PC-9 (cell line): ENCODE data around the gene SP2. TPM values are rescaled to one million over a fixed set of nuclear protein-coding genes. Genes with fewer than 3 reads are reported as not detected.
A peak's percentile ranks its signal among the peaks of the same experiment; 100 is the strongest.

Experiments
- BruUV-seq: library from RNA; stranded (reverse); fragments of 400-500 nt; replicated peaks from 2 replicates; lab custom pipeline; 2021; lab: Mats Ljungman, UMichigan
- CTCF ChIA-PET: fragments of 300-600 bp; sonication (Branson Sonifier 250); formaldehyde crosslinking; loops from one replicate; lab custom pipeline; 2022; ENCODE audit warnings: antibody characterized with exemption; lab: Charles Lee
- POLR2A ChIA-PET: fragments of 300-600 bp; sonication (Branson Sonifier 250); formaldehyde crosslinking; loops from one replicate; lab custom pipeline; 2022; ENCODE audit warnings: antibody characterized with exemption; ENCODE audit not compliant: unreplicated experiment; lab: Charles Lee
- DNase-seq, 2 experiments: peaks; one replicate each; pipeline versions ENCODE4 v3.0.0 to v3.0.0-alpha.2; 2015 to 2022; ENCODE audit warnings: mixed read lengths in 1 of 2
- H2AFZ ChIP-seq: fragments of 200-600 bp; sonication (generic); 2 replicates; pipeline ENCODE4 v1.8.1; 2017; ENCODE audit warnings: antibody characterized with exemption
- H3F3A ChIP-seq: fragments of 200-600 bp; sonication (generic); 2 replicates; pipeline ENCODE4 v1.8.1; 2017; ENCODE audit warnings: antibody characterized with exemption, mild to moderate bottlenecking, low read depth; ENCODE audit not compliant: insufficient read depth
- H3K27ac ChIP-seq: fragments of 200-600 bp; sonication (generic); 2 replicates; pipeline ENCODE4 v1.6.1; 2016; ENCODE audit warnings: mixed run types
- H3K27me3 ChIP-seq: fragments of 200-600 bp; sonication (generic); 2 replicates; pipeline ENCODE4 v1.6.1; 2016; ENCODE audit warnings: low read depth, mixed run types; ENCODE audit not compliant: insufficient read depth
- H3K36me3 ChIP-seq: fragments of 200-600 bp; sonication (generic); 2 replicates; pipeline ENCODE4 v1.6.1; 2016; ENCODE audit warnings: low read depth, mixed run types
- H3K4me1 ChIP-seq: fragments of 200-600 bp; sonication (generic); replicated peaks from 2 replicates; pipeline ENCODE4 v1.6.1; 2016; ENCODE audit warnings: mixed run types; ENCODE audit not compliant: insufficient read depth
- H3K4me2 ChIP-seq: fragments of 200-600 bp; sonication (generic); 2 replicates; pipeline ENCODE4 v1.6.1; 2017; ENCODE audit warnings: mixed run types
- H3K4me3 ChIP-seq: fragments of 200-600 bp; sonication (generic); 2 replicates; pipeline ENCODE4 v1.6.1; 2016; ENCODE audit warnings: mixed run types
- H3K79me2 ChIP-seq: fragments of 200-600 bp; sonication (generic); 2 replicates; pipeline ENCODE4 v1.6.1; 2017; ENCODE audit warnings: low read depth, mixed run types
- H3K9me2 ChIP-seq: fragments of 200-600 bp; sonication (generic); 2 replicates; pipeline ENCODE4 v1.8.1; 2017; ENCODE audit warnings: mild to moderate bottlenecking; ENCODE audit not compliant: insufficient read depth
- H3K9me3 ChIP-seq: fragments of 200-600 bp; sonication (generic); 2 replicates; pipeline ENCODE4 v1.8.1; 2016; ENCODE audit warnings: low read depth; ENCODE audit not compliant: insufficient read depth
- H4K20me1 ChIP-seq: fragments of 200-600 bp; sonication (generic); 2 replicates; pipeline ENCODE4 v1.8.1; 2017; ENCODE audit not compliant: insufficient read depth
- CTCF ChIP-seq: fragments of 200-600 bp; sonication (generic); conservative IDR thresholded peaks from 2 replicates; pipeline ENCODE4 v1.6.1; 2017; ENCODE audit warnings: mixed run types, antibody characterized with exemption, mild to moderate bottlenecking, moderate library complexity
- EZH2 ChIP-seq: fragments of 200-600 bp; sonication (generic); IDR thresholded peaks from 2 replicates; pipeline ENCODE4 v1.8.0; 2017; ENCODE audit warnings: antibody characterized with exemption, low read depth
- intact Hi-C: fragments of 100-400 bp; cut with micrococcal nuclease; formaldehyde crosslinking; loops from one replicate; pipeline ENCODE4 v1.10.0; 2022; ENCODE audit not compliant: unreplicated experiment
- total RNA-seq: library from RNA; stranded (reverse); gene quantifications from 2 replicates; pipeline ENCODE4 v1.2.3, GENCODE V29; 2021

SP2 gene
- total RNA-seq, 1 experiment from 2014 or later, result 18.0 TPM

- no peaks in the 10 kb centered on the region for H4K20me1 ChIP-seq
- H3K4me3 ChIP-seq, result no peak overlapping the region
- no peaks in the 10 kb centered on the region for H3K9me3 ChIP-seq
- ChIA-PET CTCF (interaction anchor here (0.6 to 1.7 kb wide), 4 partner anchors 45 to 115 kb away, joined by 4 to 10 read pairs (median 5); no protein-coding TSS in a partner anchor), POLR2A (interaction anchor here (0.6 kb wide), 1 partner anchor 43 kb away, joined by 6 read pairs; no protein-coding TSS in a partner anchor)
- peaks cover 46% of the 10 kb centered on the region for H3K4me1 ChIP-seq
- H2AFZ ChIP-seq, result no peak overlapping the region
- no peaks in the 10 kb centered on the region for H3K9me2 ChIP-seq
- no peak overlapping the region for H3K4me2 ChIP-seq
- TF ChIP-seq CTCF, result no peak
- no peak for TF ChIP-seq EZH2
- DNase-seq, result no peak
- peaks cover 17% of the 10 kb centered on the region for H3K79me2 ChIP-seq
- peaks cover 43% of the 10 kb centered on the region for H3F3A ChIP-seq
- no peaks in the 10 kb centered on the region for H3K27me3 ChIP-seq
- no peaks in the 10 kb centered on the region for H3K36me3 ChIP-seq
- no TSS peak for BruUV-seq
- intact Hi-C loops, result no loop called here
- H3K27ac ChIP-seq, result no peak overlapping the region
Observed at GRCh38 chr17:47891545-47892088, 4.4 kb upstream of the SP2 start.

GRCh38 chr17:47894498-47895346, 1.3 kb upstream of the SP2 start:
- Histone ChIP-seq H4K20me1 (no peaks in the 10 kb centered on the region), H3K36me3 (no peaks in the 10 kb centered on the region; the same call in 1 of the 2 replicates), H3K27ac (peak overlapping the region; percentile 74), H3K4me2 (peak overlapping the region; percentile 82), H3K9me3 (no peaks in the 10 kb centered on the region), H3F3A (peaks cover 30% of the 10 kb centered on the region), H3K79me2 (peaks cover 43% of the 10 kb centered on the region), H3K4me3 (peak overlapping the region; percentile 87), H3K4me1 (peaks cover 33% of the 10 kb centered on the region), H2AFZ (peak overlapping the region; percentile 80), H3K9me2 (no peaks in the 10 kb centered on the region), H3K27me3 (no peaks in the 10 kb centered on the region)
- DNase-seq, result no peak
- intact Hi-C loops, result loop anchor here (1.0 kb wide), 2 partner anchors 124 to 129 kb away; no protein-coding TSS in a partner anchor
- BruUV-seq, result no TSS peak
- POLR2A ChIA-PET, result interaction anchor here (0.5 to 1.1 kb wide), 9 partner anchors 10 to 213 kb away, joined by 3 to 25 read pairs (median 6); partner anchors contain the start of genes CDK5RAP3, PRR15L, SCRN2 and SNX11
- TF ChIP-seq CTCF (no peak), EZH2 (no peak)
- CTCF ChIA-PET, result interaction anchor here (0.6 to 1.7 kb wide), 7 partner anchors 35 to 154 kb away, joined by 3 to 7 read pairs (median 5); partner anchors contain the start of gene CDK5RAP3

GRCh38 chr17:47895347-47895855, 635 bp upstream of the SP2 start:
- H3K9me2 ChIP-seq, result no peaks in the 10 kb centered on the region
- BruUV-seq, result TSS peak; percentile 92
- CTCF ChIA-PET, result interaction anchor here (0.6 to 1.3 kb wide), 6 partner anchors 36 to 154 kb away, joined by 3 to 7 read pairs (median 5); partner anchors contain the start of gene CDK5RAP3

More at GRCh38 chr17:47895347-47895855, 635 bp upstream of the SP2 start:
- Histone ChIP-seq H3K27me3 (no peaks in the 10 kb centered on the region), H3K27ac (peak overlapping the region; percentile 74), H3K4me3 (peak overlapping the region; percentile 87), H3K36me3 (no peaks in the 10 kb centered on the region; the same call in 1 of the 2 replicates), H2AFZ (peak overlapping the region; percentile 80), H3K79me2 (peaks cover 47% of the 10 kb centered on the region), H3K4me2 (peak overlapping the region; percentile 82), H3K4me1 (peaks cover 32% of the 10 kb centered on the region), H3K9me3 (no peaks in the 10 kb centered on the region), H3F3A (peaks cover 30% of the 10 kb centered on the region), H4K20me1 (no peaks in the 10 kb centered on the region)
- peak in 1 of 2 experiments; percentile 65 for DNase-seq
- intact Hi-C loops, result loop anchor here (1.0 kb wide), 2 partner anchors 123 to 128 kb away; no protein-coding TSS in a partner anchor
- POLR2A ChIA-PET, result interaction anchor here (0.5 to 1.1 kb wide), 14 partner anchors 10 to 285 kb away, joined by 3 to 25 read pairs (median 4); partner anchors contain the start of genes CDK5RAP3, PRR15L, SCRN2 and SNX11
- TF ChIP-seq CTCF (no peak), EZH2 (no peak)
